Activated B cell treated with CpG ODN at 0.5 μM for 24 hours (primary cell): ENCODE measurements around the gene MPST. TPM values are rescaled to one million over a fixed set of nuclear protein-coding genes. Genes with fewer than 3 reads are reported as not detected.

Experiments
- ATAC-seq: fragments of 200-7000 bp; cut with Tn5 transposase; one replicate; pipeline ENCODE4 v1.10.0; 2021; ENCODE audit warnings: low read depth, mild to moderate bottlenecking, moderate library complexity
- CTCF ChIA-PET: fragments of 350-600 bp; sonication (Branson Sonifier 250); formaldehyde crosslinking; loops from one replicate; lab custom pipeline; 2021; ENCODE audit warnings: antibody characterized with exemption; lab: Charles Lee
- POLR2A ChIA-PET: fragments of 350-600 bp; sonication (Branson Sonifier 250); formaldehyde crosslinking; loops from one replicate; lab custom pipeline; 2021; ENCODE audit warnings: antibody characterized with exemption; lab: Charles Lee
- DNase-seq: peaks from one replicate; pipeline ENCODE4 v3.0.0; 2022
- H3K27ac Mint-ChIP-seq: one replicate; pipeline ENCODE4 v1.8.0; 2020; ENCODE audit warnings: mixed read lengths
- H3K27me3 Mint-ChIP-seq: one replicate; pipeline ENCODE4 v1.8.0; 2021; ENCODE audit warnings: mixed read lengths
- H3K36me3 Mint-ChIP-seq: one replicate; pipeline ENCODE4 v1.8.0; 2021; ENCODE audit warnings: low read depth, mixed read lengths
- H3K4me1 Mint-ChIP-seq: one replicate; pipeline ENCODE4 v1.8.0; 2021; ENCODE audit warnings: mixed read lengths
- H3K4me3 Mint-ChIP-seq: one replicate; pipeline ENCODE4 v1.8.0; 2020; ENCODE audit warnings: mild to moderate bottlenecking, mixed read lengths
- H3K9me3 Mint-ChIP-seq: one replicate; pipeline ENCODE4 v1.8.0; 2020; ENCODE audit warnings: mixed read lengths
- intact Hi-C: fragments of 100-400 bp; cut with micrococcal nuclease; formaldehyde crosslinking; loops from one replicate; pipeline ENCODE4 v1.15.1; 2024
- total RNA-seq: library from RNA; stranded (reverse); gene quantifications from 2 replicates; pipeline ENCODE4 v1.2.3, GENCODE V29; 2022
- TF ChIP-seq, protein P1 (sequence below): fragments of 200-600 bp; IDR thresholded peaks from one replicate; pipeline ENCODE4 v1.8.0; 2022; ENCODE audit warnings: antibody characterized with exemption, mild to moderate bottlenecking

Gene MPST
- total RNA-seq, 1 donor from 2014 or later: 15.6 TPM

DNA sequence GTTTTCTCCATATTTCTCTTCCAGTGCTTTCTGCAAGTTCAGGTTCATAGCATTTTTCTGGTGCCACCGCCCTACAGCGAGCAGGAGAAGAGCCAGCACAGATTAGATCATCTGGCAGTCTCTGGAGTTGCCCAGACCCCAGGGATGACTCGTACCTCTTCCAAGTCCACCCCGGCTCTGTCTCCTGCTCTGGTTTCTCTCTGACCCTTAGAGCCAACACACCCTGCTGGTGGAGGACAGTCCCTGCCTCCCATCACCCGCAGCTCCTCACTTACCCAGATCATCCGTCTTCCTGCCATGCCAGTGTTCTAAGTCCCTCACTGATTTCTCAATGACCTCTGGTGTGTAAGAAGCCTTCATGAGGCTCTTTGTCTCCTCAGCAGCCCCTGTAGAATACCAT, 28.3 kb upstream of the MPST start:
- H3K27ac Mint-ChIP-seq: no peak overlapping the region
- peaks cover 24% of the 10 kb centered on the region for H3K27me3 Mint-ChIP-seq
- intact Hi-C loops: no loop called here
- ChIA-PET CTCF (no interaction called here), POLR2A (no interaction called here)
- no peaks in the 10 kb centered on the region for H3K4me1 Mint-ChIP-seq
- TF ChIP-seq, protein P1, sequence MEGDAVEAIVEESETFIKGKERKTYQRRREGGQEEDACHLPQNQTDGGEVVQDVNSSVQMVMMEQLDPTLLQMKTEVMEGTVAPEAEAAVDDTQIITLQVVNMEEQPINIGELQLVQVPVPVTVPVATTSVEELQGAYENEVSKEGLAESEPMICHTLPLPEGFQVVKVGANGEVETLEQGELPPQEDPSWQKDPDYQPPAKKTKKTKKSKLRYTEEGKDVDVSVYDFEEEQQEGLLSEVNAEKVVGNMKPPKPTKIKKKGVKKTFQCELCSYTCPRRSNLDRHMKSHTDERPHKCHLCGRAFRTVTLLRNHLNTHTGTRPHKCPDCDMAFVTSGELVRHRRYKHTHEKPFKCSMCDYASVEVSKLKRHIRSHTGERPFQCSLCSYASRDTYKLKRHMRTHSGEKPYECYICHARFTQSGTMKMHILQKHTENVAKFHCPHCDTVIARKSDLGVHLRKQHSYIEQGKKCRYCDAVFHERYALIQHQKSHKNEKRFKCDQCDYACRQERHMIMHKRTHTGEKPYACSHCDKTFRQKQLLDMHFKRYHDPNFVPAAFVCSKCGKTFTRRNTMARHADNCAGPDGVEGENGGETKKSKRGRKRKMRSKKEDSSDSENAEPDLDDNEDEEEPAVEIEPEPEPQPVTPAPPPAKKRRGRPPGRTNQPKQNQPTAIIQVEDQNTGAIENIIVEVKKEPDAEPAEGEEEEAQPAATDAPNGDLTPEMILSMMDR: no peak
- no peak for DNase-seq
- peaks cover 5% of the 10 kb centered on the region for H3K9me3 Mint-ChIP-seq
- no peak overlapping the region for H3K4me3 Mint-ChIP-seq
- H3K36me3 Mint-ChIP-seq: no peaks in the 10 kb centered on the region
- ATAC-seq: no peak

DNA sequence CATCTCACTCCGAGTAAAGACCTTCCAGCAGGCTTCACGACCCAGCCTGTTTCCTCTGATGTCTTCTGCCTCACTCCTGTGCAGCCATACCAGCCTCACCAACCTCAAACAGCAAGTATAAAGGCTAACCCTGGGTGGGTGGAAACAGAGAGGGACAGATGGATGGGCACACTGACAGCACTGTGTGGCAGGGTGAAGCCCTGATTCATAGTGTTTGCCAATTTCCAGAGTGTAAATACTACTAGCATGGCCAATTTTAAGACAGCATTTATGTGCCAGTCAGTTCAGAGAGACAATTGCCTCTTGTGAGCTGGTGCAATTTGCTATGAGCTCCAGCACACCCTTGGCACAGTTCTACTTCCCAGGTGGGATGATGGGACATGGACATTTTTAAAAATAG, 21.8 kb upstream of the MPST start:
- DNase-seq (no peak), ATAC-seq (no peak)
- CTCF ChIA-PET: interaction anchor here (1.1 kb wide), 1 partner anchor 936 kb away, joined by 3 read pairs; no protein-coding TSS in a partner anchor
- POLR2A ChIA-PET: no interaction called here
- no peaks in the 10 kb centered on the region for H3K36me3 Mint-ChIP-seq
- no peak overlapping the region for H3K27ac Mint-ChIP-seq
- H3K9me3 Mint-ChIP-seq: no peaks in the 10 kb centered on the region
- H3K27me3 Mint-ChIP-seq: peaks cover 10% of the 10 kb centered on the region
- H3K4me1 Mint-ChIP-seq: no peaks in the 10 kb centered on the region
- intact Hi-C loops: no loop called here
- TF ChIP-seq, protein P1: no peak
- no peak overlapping the region for H3K4me3 Mint-ChIP-seq

DNA sequence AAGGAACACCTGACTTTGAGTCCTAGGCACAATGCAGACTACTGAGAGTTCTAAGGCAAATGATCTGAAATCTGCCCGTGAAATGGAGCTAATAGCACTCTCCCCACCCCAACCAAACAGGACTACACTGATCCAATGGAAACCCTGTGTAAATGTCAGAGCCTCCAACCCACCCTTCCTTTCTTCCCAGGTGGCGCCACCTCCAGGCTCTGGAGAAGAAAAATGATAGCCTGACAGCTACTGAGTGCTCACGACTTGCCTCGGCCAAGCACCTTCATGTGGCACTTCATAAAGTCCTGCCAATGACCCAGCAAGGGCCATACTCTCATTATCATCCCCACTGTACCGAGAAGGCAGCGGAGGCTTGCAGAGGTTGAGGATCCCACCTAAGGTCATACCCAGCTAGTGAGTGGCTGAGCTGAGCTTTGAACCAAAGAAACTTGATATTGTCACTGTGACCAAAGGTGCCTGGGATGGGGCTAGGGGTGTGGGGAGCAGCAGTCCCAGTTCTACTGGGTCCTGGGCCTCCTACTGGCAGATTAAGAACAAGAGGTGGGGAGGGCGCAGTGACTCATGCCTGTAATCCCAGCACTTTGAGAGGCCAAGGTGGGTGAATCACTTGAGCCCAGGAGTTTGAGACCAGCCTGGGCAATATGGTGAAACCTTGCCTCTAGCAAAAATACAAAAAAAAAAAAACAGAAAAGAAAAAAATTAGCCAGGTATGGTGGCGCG, 20.8 kb upstream of the MPST start:
- ATAC-seq (no peak), DNase-seq (no peak)
- POLR2A ChIA-PET: no interaction called here
- H3K27me3 Mint-ChIP-seq: peaks cover 17% of the 10 kb centered on the region
- no peaks in the 10 kb centered on the region for H3K36me3 Mint-ChIP-seq
- H3K4me3 Mint-ChIP-seq: no peak overlapping the region
- H3K9me3 Mint-ChIP-seq: no peaks in the 10 kb centered on the region
- H3K4me1 Mint-ChIP-seq: no peaks in the 10 kb centered on the region
- intact Hi-C loops: no loop called here
- TF ChIP-seq, protein P1: no peak
- CTCF ChIA-PET: interaction anchor here (0.7 to 1.1 kb wide), 2 partner anchors 9 to 935 kb away, joined by 3 read pairs; a partner anchor contains a TSS
- H3K27ac Mint-ChIP-seq: no peak overlapping the region

DNA sequence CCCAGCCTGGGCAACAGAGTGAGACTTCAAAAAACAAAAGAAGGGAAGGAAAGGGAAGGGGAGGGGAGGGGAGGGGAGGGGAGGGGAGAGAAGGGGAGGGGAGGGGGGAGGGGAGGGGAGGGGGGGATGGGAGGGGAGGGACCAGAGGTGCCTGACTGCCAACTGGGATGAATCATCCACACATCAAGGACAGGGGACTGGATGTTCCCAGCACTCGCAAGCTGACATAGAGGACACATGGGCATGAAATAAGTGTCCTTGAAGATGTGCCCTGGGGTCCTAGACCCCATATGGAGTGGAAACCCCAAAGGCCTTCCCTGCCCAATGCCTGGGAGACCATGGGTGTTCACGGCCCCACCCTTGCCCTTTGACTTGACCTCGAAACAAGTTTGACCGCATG, 20.1 kb upstream of the MPST start:
- intact Hi-C loops: no loop called here
- CTCF ChIA-PET: no interaction called here
- peaks cover 17% of the 10 kb centered on the region for H3K27me3 Mint-ChIP-seq
- no peak for DNase-seq
- no peaks in the 10 kb centered on the region for H3K4me1 Mint-ChIP-seq
- ATAC-seq: no peak
- H3K27ac Mint-ChIP-seq: no peak overlapping the region
- no peaks in the 10 kb centered on the region for H3K9me3 Mint-ChIP-seq
- H3K36me3 Mint-ChIP-seq: no peaks in the 10 kb centered on the region
- POLR2A ChIA-PET: no interaction called here
- TF ChIP-seq, protein P1: no peak
- no peak overlapping the region for H3K4me3 Mint-ChIP-seq

DNA sequence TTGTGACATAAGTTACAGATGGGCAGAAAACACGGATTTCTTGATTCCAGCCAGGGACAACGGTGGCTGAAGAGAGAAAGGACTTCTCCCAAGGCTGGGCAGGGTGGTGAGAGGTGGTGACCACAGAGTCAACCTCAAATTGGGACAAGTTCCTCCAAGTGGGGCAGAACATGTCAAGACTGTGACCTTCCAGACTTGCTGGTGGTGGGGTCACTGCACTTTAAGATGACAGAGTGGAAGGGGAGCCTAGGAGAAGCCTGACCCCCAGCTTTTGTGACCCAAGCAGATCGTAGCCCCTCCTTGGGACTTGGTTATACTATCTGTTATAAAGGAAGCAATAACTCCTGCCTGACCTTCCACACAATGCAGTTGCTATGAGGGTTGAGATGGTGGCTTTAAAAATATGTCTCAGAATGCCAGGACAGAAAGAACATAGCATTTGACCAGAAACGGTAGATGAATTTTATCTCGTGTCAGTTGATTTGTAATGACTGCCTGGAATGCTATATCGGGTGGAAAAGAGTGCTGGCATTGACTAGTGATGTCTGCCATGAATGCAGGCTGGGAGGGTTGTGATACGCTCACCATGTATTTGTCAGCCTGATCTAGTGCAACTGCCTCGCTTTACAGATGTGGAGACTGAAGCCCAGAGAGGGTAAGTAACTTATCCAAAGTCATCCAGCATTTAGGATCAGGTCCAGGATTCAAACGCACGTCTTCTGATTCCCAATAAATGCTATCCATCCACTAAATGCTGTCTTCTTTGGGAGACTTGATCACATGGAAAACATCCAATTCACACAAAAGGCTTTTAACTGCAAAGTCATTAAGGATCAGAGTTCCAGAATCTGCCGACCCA, 18.6 kb upstream of the MPST start:
- ChIA-PET CTCF (no interaction called here), POLR2A (interaction anchor here (0.6 kb wide), 1 partner anchor 12 kb away, joined by 3 read pairs; no protein-coding TSS in a partner anchor)

More for the DNA sequence above, 18.6 kb upstream of the MPST start:
- Mint-ChIP-seq H3K9me3 (no peaks in the 10 kb centered on the region), H3K4me3 (no peak overlapping the region), H3K36me3 (no peaks in the 10 kb centered on the region), H3K27me3 (peaks cover 17% of the 10 kb centered on the region), H3K4me1 (no peaks in the 10 kb centered on the region), H3K27ac (no peak overlapping the region)
- ATAC-seq (no peak), DNase-seq (no peak)
- TF ChIP-seq, protein P1: no peak
- intact Hi-C loops: no loop called here
